WTC11 (cell line): ENCODE data around the gene DMWD. TPM values are rescaled to one million over a fixed set of nuclear protein-coding genes. Genes with fewer than 3 reads are reported as not detected.

ENCODE experiments used
- ATAC-seq: fragments of 200-7000 bp; cut with Tn5 transposase; 2 replicates; pipeline ENCODE4 v1.10.0; 2021; ENCODE audit warnings: mild to moderate bottlenecking, moderate library complexity
- CTCF ChIA-PET: fragments of 300-600 bp; sonication (Branson Sonifier 250); formaldehyde crosslinking; loops from one replicate; lab custom pipeline; 2021; ENCODE audit warnings: antibody characterized with exemption; lab: Charles Lee
- POLR2A ChIA-PET: fragments of 350-600 bp; sonication (Branson Sonifier 250); formaldehyde crosslinking; loops from one replicate; lab custom pipeline; 2021; ENCODE audit warnings: antibody characterized with exemption; lab: Charles Lee
- DNase-seq: peaks from one replicate; pipeline ENCODE4 v3.0.0; 2021; ENCODE audit warnings: low spot score
- H3K27ac Mint-ChIP-seq: 2 replicates; pipeline ENCODE4 v1.8.0; 2021; ENCODE audit warnings: mixed read lengths
- H3K27me3 Mint-ChIP-seq: 2 replicates; pipeline ENCODE4 v1.8.0; 2021; ENCODE audit warnings: low read depth, mild to moderate bottlenecking, moderate library complexity, mixed read lengths
- H3K36me3 Mint-ChIP-seq: 2 replicates; pipeline ENCODE4 v1.8.0; 2021; ENCODE audit warnings: mixed read lengths
- H3K4me1 Mint-ChIP-seq: 2 replicates; pipeline ENCODE4 v1.8.0; 2022; ENCODE audit warnings: mixed read lengths
- H3K4me3 Mint-ChIP-seq: 2 replicates; pipeline ENCODE4 v1.8.0; 2021; ENCODE audit warnings: mild to moderate bottlenecking, moderate library complexity, mixed read lengths
- H3K9me3 Mint-ChIP-seq: 2 replicates; pipeline ENCODE4 v1.8.0; 2021; ENCODE audit warnings: mixed read lengths
- ATF6 ChIP-seq: sonication (generic); formaldehyde crosslinking; IDR thresholded peaks from 2 replicates; pipeline ENCODE4 v1.8.1; 2023; ENCODE audit warnings: mild to moderate bottlenecking, missing genetic modification reagents
- E2F4 ChIP-seq: sonication (generic); formaldehyde crosslinking; IDR thresholded peaks from 2 replicates; pipeline ENCODE4 v1.8.1; 2022; ENCODE audit warnings: low read depth, mild to moderate bottlenecking, moderate library complexity, missing genetic modification reagents, borderline replicate concordance
- E2F5 ChIP-seq: sonication (generic); formaldehyde crosslinking; IDR thresholded peaks from 2 replicates; pipeline ENCODE4 v1.8.1; 2022; ENCODE audit warnings: mild to moderate bottlenecking, moderate library complexity, missing genetic modification reagents
- EMX1 ChIP-seq: fragments of 250-450 bp; sonication (Bioruptor Pico); IDR thresholded peaks from 2 replicates; pipeline ENCODE4 v1.8.0; 2021; ENCODE audit warnings: mild to moderate bottlenecking
- ERG ChIP-seq: fragments of 250-450 bp; sonication (Bioruptor Pico); IDR thresholded peaks from 2 replicates; pipeline ENCODE4 v1.8.0; 2021; ENCODE audit warnings: mild to moderate bottlenecking
- ESRRA ChIP-seq: sonication (generic); formaldehyde crosslinking; IDR thresholded peaks from 2 replicates; pipeline ENCODE4 v1.8.1; 2022; ENCODE audit warnings: mild to moderate bottlenecking, missing genetic modification reagents, borderline replicate concordance
- ETV6 ChIP-seq: sonication (generic); formaldehyde crosslinking; IDR thresholded peaks from 2 replicates; pipeline ENCODE4 v1.8.1; 2022; ENCODE audit warnings: mild to moderate bottlenecking, missing genetic modification reagents
- HMGXB4 ChIP-seq: sonication (generic); formaldehyde crosslinking; IDR thresholded peaks from 2 replicates; pipeline ENCODE4 v1.8.1; 2023; ENCODE audit warnings: mild to moderate bottlenecking, moderate library complexity, missing genetic modification reagents
- NFE2L1 ChIP-seq: sonication (generic); formaldehyde crosslinking; IDR thresholded peaks from 2 replicates; pipeline ENCODE4 v1.8.1; 2023; ENCODE audit warnings: missing genetic modification reagents
- NFYB ChIP-seq: sonication (generic); formaldehyde crosslinking; conservative IDR thresholded peaks from 2 replicates; pipeline ENCODE4 v1.8.0; 2022; ENCODE audit warnings: low read depth, missing genetic modification reagents
- PRDM15 ChIP-seq: sonication (generic); formaldehyde crosslinking; IDR thresholded peaks from 2 replicates; pipeline ENCODE4 v1.8.0; 2022; ENCODE audit warnings: missing genetic modification reagents
- SP1 ChIP-seq: sonication (generic); formaldehyde crosslinking; conservative IDR thresholded peaks from 2 replicates; pipeline ENCODE4 v1.8.1; 2022; ENCODE audit warnings: missing genetic modification reagents
- ZBTB21 ChIP-seq: sonication (generic); formaldehyde crosslinking; IDR thresholded peaks from 2 replicates; pipeline ENCODE4 v1.8.1; 2023; ENCODE audit warnings: mild to moderate bottlenecking, missing genetic modification reagents, borderline replicate concordance
- ZNF138 ChIP-seq: sonication (generic); formaldehyde crosslinking; conservative IDR thresholded peaks from 2 replicates; pipeline ENCODE4 v1.8.1; 2022; ENCODE audit warnings: mild to moderate bottlenecking, moderate library complexity, missing genetic modification reagents
- ZNF281 ChIP-seq: sonication (generic); formaldehyde crosslinking; IDR thresholded peaks from 2 replicates; pipeline ENCODE4 v1.8.0; 2023; ENCODE audit warnings: mild to moderate bottlenecking, missing genetic modification reagents
- total RNA-seq: library from RNA; stranded (reverse); gene quantifications from 3 replicates; pipeline ENCODE4 v1.2.3, GENCODE V29; 2021

DMWD gene
- total RNA-seq, 1 experiment from 2014 or later: 60.7 TPM

- Mint-ChIP-seq H3K9me3 (no peaks in the 10 kb centered on the region), H3K4me3 (peak overlapping the region; percentile 89), H3K4me1 (peaks cover 37% of the 10 kb centered on the region), H3K27me3 (no peaks in the 10 kb centered on the region; the same call in none of the 2 replicates), H3K27ac (peak overlapping the region; percentile 76), H3K36me3 (peaks cover 12% of the 10 kb centered on the region)
- ChIA-PET POLR2A (interaction anchor here (0.6 to 4.0 kb wide), 7 partner anchors 17 to 172 kb away, joined by 3 to 47 read pairs (median 4); partner anchors contain the start of genes DMWD, FOXA3, SIX5 and SYMPK), CTCF (interaction anchor here (0.5 to 7.2 kb wide), 79 partner anchors 9 to 1535 kb away, joined by 3 to 135 read pairs (median 5); partner anchors contain the start of genes CALM3, DMPK, DMWD and FBXO46)
- ATAC-seq: no peak; the same call in 1 of the 2 replicates
- TF ChIP-seq SP1 (CRISPR knock-in tag) (no peak), HMGXB4 (CRISPR knock-in tag) (peak; percentile 43; the same call in 1 of the 2 replicates), NFE2L1 (CRISPR knock-in tag) (0 out of 2 replicates have a peak, but pooled peaks have one; percentile 15), E2F4 (CRISPR knock-in tag) (no peak), E2F5 (CRISPR knock-in tag) (0 out of 2 replicates have a peak, but pooled peaks have one; percentile 17), ETV6 (CRISPR knock-in tag) (no peak), EMX1 (CRISPR knock-in tag) (no peak; the same call in 1 of the 2 replicates), ZBTB21 (CRISPR knock-in tag) (no peak), ESRRA (CRISPR knock-in tag) (no peak), ZNF138 (CRISPR knock-in tag) (no peak), PRDM15 (CRISPR knock-in tag) (no peak), ATF6 (CRISPR knock-in tag) (no peak), ERG (CRISPR knock-in tag) (0 out of 2 replicates have a peak, but pooled peaks have one; percentile 29), ZNF281 (CRISPR knock-in tag) (0 out of 2 replicates have a peak, but pooled peaks have one; percentile 39), NFYB (CRISPR knock-in tag) (no peak)
- DNase-seq: peak; percentile 34
These were observed 23.8 kb upstream of the DMWD start for GRCh38 chr19:45816236-45817009.
